GM21360 (cell line): ENCODE results near the gene RAD23A.
"Not testable (repeated sequence)": the region's sequence is repeated elsewhere in the genome, so short reads cannot be mapped to it uniquely, and the experiment has no call there.

Source experiments
- ATAC-seq: cut with Tn5 transposase; IDR thresholded peaks from one replicate; pipeline ENCODE4 v1.9.1; 2021; ENCODE audit warnings: mild to moderate bottlenecking, moderate library complexity; ENCODE audit not compliant: unreplicated experiment

The RAD23A gene

GRCh38 chr19:12937927-12938778 is 7.5 kb upstream of the RAD23A start, which contains the start of gene CALR:
CALR (plus strand) TSS chr19:12938609; CDS start chr19:12938680, 71 bp downstream.
- ATAC-seq, result peak; percentile 74

- peak; percentile 7 for ATAC-seq
Observed at GRCh38 chr19:12938779-12939601, 6.7 kb upstream of the RAD23A start.

GRCh38 chr19:12939975-12940423 is 5.7 kb upstream of the RAD23A start:
- no peak for ATAC-seq

- no peak for ATAC-seq
Observed at GRCh38 chr19:12940897-12941296, 4.8 kb upstream of the RAD23A start.

GRCh38 chr19:12943437-12944044 is 2.1 kb upstream of the RAD23A start:
- no peak for ATAC-seq

- no peak for ATAC-seq
Observed at GRCh38 chr19:12944104-12944674, 1.5 kb upstream of the RAD23A start.

GRCh38 chr19:12946092-12946721 is 545 bp downstream of the RAD23A start:
- ATAC-seq, result peak; percentile 36

- ATAC-seq, result no peak
Observed at GRCh38 chr19:12946731-12947496, 1.3 kb downstream of the RAD23A start.

- ATAC-seq, result no peak
Observed at GRCh38 chr19:12947702-12948611, 2.3 kb downstream of the RAD23A start.

GRCh38 chr19:12948612-12949362 is 3.1 kb downstream of the RAD23A start:
- no peak for ATAC-seq

- ATAC-seq, result no peak
Observed at GRCh38 chr19:12949363-12950283, 4.0 kb downstream of the RAD23A start.

- not testable (repeated sequence) for ATAC-seq
Observed at GRCh38 chr19:12952050-12952449, 6.4 kb downstream of the RAD23A start.

GRCh38 chr19:12952488-12953137 is 7.0 kb downstream of the RAD23A start:
- no peak for ATAC-seq

- no peak for ATAC-seq
Observed at GRCh38 chr19:12953138-12953798, 7.6 kb downstream of the RAD23A start.

GRCh38 chr19:12953799-12954611 is 8.3 kb downstream of the RAD23A start:
- no peak for ATAC-seq
